Measurements from ENCODE around the gene HOXA9.

HOXA9 gene

DNA sequence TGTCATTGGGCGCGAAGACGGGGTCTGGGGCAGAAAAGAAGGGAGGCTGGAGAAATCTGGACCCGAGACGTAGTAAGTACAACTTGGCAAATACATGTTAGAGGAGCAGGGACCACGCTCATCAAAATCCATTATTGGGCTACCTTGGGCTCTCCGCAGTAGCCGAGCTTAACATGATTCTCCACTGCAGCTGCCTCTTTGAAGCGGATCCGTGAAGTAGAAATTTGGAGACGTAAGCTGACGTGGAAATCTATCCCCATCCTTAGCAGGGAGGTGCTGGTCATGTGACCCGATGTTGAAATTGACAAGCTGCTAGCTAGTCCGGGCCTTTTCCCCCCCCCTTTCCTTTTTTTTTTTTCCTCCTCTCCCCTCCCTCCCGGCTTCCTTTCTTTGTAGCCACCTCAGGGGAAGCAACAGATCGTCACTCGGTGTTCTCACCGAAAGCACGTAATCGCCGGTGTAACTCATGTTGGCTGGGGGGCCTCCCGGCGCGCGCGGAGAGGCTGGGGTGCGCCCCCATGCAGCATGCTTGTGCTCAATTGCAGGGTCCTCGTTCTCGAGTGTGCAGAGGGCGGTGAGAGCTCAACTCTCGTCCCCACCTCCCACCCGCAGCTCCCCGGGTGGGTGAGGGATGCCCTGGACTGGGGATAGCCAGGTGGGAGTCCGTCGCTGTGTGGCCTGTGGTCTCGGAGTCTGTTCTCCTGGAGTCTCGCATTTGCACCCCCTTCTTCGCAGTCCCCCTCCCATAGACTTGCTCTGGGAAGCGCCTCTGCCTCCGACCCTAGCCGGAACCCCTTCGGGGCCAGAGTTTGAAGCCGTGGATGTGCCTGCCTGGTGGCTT, 19.9 kb upstream of the HOXA9 start, which contains the start of gene HOXA11 (continued):
- TF ChIP-seq BCL11A (tag by site-specific recombination; IDR thresholded peaks at IDR 0.05; ENCODE audit: low read depth) (no peak), ZNF549 (tag by site-specific recombination; IDR thresholded peaks at IDR 0.05) (no peak), ZBTB20 (tag by site-specific recombination; IDR thresholded peaks at IDR 0.05) (peak; percentile 69), KLF9 (tag by site-specific recombination; IDR thresholded peaks at IDR 0.05; ENCODE audit: low read depth) (no peak), ZSCAN23 (tag by site-specific recombination; IDR thresholded peaks at IDR 0.05) (no peak), ZNF621 (tag by site-specific recombination; IDR thresholded peaks at IDR 0.05) (no peak), KLF16 (tag by site-specific recombination; IDR thresholded peaks at IDR 0.05) (no peak; the same call in 1 of the 2 replicates), ZNF184 (tag by site-specific recombination; IDR thresholded peaks at IDR 0.05) (no peak), GLIS2 (tag by site-specific recombination; IDR thresholded peaks at IDR 0.05) (peak; percentile 99), SP2 (tag by site-specific recombination; IDR thresholded peaks at IDR 0.05) (no peak), ZNF610 (tag by site-specific recombination; IDR thresholded peaks at IDR 0.05; ENCODE audit: borderline replicate concordance) (no peak), ZNF548 (tag by site-specific recombination; IDR thresholded peaks at IDR 0.05) (no peak), FEZF1 (tag by site-specific recombination; IDR thresholded peaks at IDR 0.05) (no peak; the same call in 1 of the 2 replicates), KLF8 (tag by site-specific recombination; IDR thresholded peaks at IDR 0.05) (peak; percentile 47), ZNF76 (tag by site-specific recombination; IDR thresholded peaks at IDR 0.05; ENCODE audit: borderline replicate concordance, low read depth) (no peak), ZNF112 (tag by site-specific recombination; IDR thresholded peaks at IDR 0.05) (no peak), ZNF24 (tag by site-specific recombination; IDR thresholded peaks at IDR 0.05) (peak; percentile 13; the same call in 1 of the 2 replicates), ZNF211 (tag by site-specific recombination; IDR thresholded peaks at IDR 0.05; ENCODE audit: low read depth) (no peak), GLIS1 (tag by site-specific recombination; IDR thresholded peaks at IDR 0.05) (peak; percentile 98), ZNF354C (tag by site-specific recombination; IDR thresholded peaks at IDR 0.05; ENCODE audit: borderline replicate concordance, low read depth) (no peak), ZSCAN30 (tag by site-specific recombination; IDR thresholded peaks at IDR 0.05) (no peak), KLF10 (tag by site-specific recombination; IDR thresholded peaks at IDR 0.05) (0 out of 2 replicates have a peak, but pooled peaks have one; percentile 13), ZNF202 (tag by site-specific recombination; IDR thresholded peaks at IDR 0.05; ENCODE audit: borderline replicate concordance) (no peak)
- TF ChIP-seq, protein P1, sequence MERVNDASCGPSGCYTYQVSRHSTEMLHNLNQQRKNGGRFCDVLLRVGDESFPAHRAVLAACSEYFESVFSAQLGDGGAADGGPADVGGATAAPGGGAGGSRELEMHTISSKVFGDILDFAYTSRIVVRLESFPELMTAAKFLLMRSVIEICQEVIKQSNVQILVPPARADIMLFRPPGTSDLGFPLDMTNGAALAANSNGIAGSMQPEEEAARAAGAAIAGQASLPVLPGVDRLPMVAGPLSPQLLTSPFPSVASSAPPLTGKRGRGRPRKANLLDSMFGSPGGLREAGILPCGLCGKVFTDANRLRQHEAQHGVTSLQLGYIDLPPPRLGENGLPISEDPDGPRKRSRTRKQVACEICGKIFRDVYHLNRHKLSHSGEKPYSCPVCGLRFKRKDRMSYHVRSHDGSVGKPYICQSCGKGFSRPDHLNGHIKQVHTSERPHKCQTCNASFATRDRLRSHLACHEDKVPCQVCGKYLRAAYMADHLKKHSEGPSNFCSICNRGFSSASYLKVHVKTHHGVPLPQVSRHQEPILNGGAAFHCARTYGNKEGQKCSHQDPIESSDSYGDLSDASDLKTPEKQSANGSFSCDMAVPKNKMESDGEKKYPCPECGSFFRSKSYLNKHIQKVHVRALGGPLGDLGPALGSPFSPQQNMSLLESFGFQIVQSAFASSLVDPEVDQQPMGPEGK (tag by site-specific recombination; IDR thresholded peaks at IDR 0.05), result peak; percentile 94
- TF ChIP-seq, protein P2, sequence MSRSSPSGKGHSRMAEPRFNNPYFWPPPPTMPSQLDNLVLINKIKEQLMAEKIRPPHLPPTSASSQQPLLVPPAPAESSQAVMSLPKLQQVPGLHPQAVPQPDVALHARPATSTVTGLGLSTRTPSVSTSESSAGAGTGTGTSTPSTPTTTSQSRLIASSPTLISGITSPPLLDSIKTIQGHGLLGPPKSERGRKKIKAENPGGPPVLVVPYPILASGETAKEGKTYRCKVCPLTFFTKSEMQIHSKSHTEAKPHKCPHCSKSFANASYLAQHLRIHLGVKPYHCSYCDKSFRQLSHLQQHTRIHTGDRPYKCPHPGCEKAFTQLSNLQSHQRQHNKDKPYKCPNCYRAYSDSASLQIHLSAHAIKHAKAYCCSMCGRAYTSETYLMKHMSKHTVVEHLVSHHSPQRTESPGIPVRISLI (tag by site-specific recombination; IDR thresholded peaks at IDR 0.05), result peak; percentile 31; the same call in 1 of the 2 replicates
- TF ChIP-seq, protein P3, sequence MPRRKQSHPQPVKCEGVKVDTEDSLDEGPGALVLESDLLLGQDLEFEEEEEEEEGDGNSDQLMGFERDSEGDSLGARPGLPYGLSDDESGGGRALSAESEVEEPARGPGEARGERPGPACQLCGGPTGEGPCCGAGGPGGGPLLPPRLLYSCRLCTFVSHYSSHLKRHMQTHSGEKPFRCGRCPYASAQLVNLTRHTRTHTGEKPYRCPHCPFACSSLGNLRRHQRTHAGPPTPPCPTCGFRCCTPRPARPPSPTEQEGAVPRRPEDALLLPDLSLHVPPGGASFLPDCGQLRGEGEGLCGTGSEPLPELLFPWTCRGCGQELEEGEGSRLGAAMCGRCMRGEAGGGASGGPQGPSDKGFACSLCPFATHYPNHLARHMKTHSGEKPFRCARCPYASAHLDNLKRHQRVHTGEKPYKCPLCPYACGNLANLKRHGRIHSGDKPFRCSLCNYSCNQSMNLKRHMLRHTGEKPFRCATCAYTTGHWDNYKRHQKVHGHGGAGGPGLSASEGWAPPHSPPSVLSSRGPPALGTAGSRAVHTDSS (tag by site-specific recombination; IDR thresholded peaks at IDR 0.05), result no peak
- TF ChIP-seq, protein P4, sequence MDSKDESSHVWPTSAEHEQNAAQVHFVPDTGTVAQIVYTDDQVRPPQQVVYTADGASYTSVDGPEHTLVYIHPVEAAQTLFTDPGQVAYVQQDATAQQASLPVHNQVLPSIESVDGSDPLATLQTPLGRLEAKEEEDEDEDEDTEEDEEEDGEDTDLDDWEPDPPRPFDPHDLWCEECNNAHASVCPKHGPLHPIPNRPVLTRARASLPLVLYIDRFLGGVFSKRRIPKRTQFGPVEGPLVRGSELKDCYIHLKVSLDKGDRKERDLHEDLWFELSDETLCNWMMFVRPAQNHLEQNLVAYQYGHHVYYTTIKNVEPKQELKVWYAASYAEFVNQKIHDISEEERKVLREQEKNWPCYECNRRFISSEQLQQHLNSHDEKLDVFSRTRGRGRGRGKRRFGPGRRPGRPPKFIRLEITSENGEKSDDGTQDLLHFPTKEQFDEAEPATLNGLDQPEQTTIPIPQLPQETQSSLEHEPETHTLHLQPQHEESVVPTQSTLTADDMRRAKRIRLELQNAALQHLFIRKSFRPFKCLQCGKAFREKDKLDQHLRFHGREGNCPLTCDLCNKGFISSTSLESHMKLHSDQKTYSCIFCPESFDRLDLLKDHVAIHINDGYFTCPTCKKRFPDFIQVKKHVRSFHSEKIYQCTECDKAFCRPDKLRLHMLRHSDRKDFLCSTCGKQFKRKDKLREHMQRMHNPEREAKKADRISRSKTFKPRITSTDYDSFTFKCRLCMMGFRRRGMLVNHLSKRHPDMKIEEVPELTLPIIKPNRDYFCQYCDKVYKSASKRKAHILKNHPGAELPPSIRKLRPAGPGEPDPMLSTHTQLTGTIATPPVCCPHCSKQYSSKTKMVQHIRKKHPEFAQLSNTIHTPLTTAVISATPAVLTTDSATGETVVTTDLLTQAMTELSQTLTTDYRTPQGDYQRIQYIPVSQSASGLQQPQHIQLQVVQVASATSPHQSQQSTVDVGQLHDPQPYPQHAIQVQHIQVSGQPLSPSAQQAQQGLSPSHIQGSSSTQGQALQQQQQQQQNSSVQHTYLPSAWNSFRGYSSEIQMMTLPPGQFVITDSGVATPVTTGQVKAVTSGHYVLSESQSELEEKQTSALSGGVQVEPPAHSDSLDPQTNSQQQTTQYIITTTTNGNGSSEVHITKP (tag by site-specific recombination; IDR thresholded peaks at IDR 0.05), result peak; percentile 43
- TF ChIP-seq, protein P5, sequence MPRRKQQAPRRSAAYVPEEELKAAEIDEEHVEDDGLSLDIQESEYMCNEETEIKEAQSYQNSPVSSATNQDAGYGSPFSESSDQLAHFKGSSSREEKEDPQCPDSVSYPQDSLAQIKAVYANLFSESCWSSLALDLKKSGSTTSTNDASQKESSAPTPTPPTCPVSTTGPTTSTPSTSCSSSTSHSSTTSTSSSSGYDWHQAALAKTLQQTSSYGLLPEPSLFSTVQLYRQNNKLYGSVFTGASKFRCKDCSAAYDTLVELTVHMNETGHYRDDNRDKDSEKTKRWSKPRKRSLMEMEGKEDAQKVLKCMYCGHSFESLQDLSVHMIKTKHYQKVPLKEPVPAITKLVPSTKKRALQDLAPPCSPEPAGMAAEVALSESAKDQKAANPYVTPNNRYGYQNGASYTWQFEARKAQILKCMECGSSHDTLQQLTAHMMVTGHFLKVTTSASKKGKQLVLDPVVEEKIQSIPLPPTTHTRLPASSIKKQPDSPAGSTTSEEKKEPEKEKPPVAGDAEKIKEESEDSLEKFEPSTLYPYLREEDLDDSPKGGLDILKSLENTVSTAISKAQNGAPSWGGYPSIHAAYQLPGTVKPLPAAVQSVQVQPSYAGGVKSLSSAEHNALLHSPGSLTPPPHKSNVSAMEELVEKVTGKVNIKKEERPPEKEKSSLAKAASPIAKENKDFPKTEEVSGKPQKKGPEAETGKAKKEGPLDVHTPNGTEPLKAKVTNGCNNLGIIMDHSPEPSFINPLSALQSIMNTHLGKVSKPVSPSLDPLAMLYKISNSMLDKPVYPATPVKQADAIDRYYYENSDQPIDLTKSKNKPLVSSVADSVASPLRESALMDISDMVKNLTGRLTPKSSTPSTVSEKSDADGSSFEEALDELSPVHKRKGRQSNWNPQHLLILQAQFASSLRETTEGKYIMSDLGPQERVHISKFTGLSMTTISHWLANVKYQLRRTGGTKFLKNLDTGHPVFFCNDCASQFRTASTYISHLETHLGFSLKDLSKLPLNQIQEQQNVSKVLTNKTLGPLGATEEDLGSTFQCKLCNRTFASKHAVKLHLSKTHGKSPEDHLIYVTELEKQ (tag by site-specific recombination; IDR thresholded peaks at IDR 0.05; ENCODE audit: borderline replicate concordance), result no peak
